SK-N-SH treated with all-trans-retinoic acid at 6 μM for 48 hours (cell line): ENCODE measurements around the gene CACNB2.

ENCODE experiments used
- ISL1 ChIP-seq: fragments of 250-450 bp; sonication (Bioruptor Pico); IDR thresholded peaks from 2 replicates; pipeline ENCODE4 v2.1.2; 2022; ENCODE audit warnings: mild to moderate bottlenecking, moderate library complexity
- TF ChIP-seq, protein P1 (sequence below): fragments of 250-450 bp; sonication (Bioruptor Pico); IDR thresholded peaks from 2 replicates; pipeline ENCODE4 v1.8.0; 2020; ENCODE audit warnings: mild to moderate bottlenecking, moderate library complexity, borderline replicate concordance

DNA sequence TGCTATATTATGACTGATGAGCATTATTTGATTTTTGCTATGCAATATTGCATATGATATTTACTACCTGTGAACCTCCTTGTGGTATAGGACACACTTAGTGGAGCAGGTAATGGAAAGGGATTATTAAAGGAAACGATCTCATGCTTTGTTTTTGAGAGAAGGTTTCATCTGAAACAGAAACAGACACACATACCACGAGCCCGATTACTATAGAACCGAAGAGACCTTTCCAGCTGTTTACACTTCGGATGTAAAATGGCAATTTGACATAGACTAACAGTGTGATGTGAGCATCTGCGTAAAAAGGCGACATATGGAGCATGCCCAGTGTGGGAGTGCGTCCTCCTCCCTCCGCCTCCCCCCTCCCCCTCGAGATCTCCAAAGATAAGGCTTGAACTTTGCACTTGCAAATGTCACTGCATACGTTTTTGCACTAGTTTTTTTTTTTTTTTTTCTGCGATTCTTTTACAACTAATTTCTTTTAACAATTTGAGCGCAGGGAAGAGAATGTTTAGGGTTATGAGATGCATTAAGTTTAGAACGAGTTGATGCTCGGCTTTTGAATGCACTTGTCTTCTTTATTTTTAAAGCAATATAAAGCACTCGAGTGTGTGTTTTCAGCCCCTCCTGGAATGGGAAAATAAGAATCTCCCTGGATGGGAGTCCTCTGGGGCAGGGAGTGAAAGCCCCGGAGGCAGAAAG is 260.1 kb downstream of the CACNB2 start:
- TF ChIP-seq, protein P1, sequence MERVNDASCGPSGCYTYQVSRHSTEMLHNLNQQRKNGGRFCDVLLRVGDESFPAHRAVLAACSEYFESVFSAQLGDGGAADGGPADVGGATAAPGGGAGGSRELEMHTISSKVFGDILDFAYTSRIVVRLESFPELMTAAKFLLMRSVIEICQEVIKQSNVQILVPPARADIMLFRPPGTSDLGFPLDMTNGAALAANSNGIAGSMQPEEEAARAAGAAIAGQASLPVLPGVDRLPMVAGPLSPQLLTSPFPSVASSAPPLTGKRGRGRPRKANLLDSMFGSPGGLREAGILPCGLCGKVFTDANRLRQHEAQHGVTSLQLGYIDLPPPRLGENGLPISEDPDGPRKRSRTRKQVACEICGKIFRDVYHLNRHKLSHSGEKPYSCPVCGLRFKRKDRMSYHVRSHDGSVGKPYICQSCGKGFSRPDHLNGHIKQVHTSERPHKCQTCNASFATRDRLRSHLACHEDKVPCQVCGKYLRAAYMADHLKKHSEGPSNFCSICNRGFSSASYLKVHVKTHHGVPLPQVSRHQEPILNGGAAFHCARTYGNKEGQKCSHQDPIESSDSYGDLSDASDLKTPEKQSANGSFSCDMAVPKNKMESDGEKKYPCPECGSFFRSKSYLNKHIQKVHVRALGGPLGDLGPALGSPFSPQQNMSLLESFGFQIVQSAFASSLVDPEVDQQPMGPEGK (CRISPR knock-in tag): no peak
- TF ChIP-seq ISL1 (CRISPR knock-in tag): no peak
